HT-29 (cell line): ENCODE measurements around the gene ATP9B. TPM values are rescaled to one million over a fixed set of nuclear protein-coding genes. Genes with fewer than 3 reads are reported as not detected.

Experiments used
- DNase-seq: peaks from one replicate; pipeline ENCODE4 v3.0.0-alpha.2; 2015; ENCODE audit warnings: low spot score
- total RNA-seq: library from RNA; depleted of rRNA; stranded (reverse); fragments of >200 nt; shearing (Covaris generic); gene quantifications from 2 replicates; pipeline ENCODE4 v1.2.3, GENCODE V29; 2014

ATP9B gene
- total RNA-seq, 1 experiment from 2014 or later, result 27.1 TPM

GRCh38 chr18:79396431-79397246 is 327.4 kb downstream of the ATP9B start:
- DNase-seq, result no peak

- DNase-seq, result no peak
Observed at GRCh38 chr18:79397247-79397829, 328.1 kb downstream of the ATP9B start.

GRCh38 chr18:79397830-79398761 is 328.9 kb downstream of the ATP9B start:
- DNase-seq, result no peak

DNA sequence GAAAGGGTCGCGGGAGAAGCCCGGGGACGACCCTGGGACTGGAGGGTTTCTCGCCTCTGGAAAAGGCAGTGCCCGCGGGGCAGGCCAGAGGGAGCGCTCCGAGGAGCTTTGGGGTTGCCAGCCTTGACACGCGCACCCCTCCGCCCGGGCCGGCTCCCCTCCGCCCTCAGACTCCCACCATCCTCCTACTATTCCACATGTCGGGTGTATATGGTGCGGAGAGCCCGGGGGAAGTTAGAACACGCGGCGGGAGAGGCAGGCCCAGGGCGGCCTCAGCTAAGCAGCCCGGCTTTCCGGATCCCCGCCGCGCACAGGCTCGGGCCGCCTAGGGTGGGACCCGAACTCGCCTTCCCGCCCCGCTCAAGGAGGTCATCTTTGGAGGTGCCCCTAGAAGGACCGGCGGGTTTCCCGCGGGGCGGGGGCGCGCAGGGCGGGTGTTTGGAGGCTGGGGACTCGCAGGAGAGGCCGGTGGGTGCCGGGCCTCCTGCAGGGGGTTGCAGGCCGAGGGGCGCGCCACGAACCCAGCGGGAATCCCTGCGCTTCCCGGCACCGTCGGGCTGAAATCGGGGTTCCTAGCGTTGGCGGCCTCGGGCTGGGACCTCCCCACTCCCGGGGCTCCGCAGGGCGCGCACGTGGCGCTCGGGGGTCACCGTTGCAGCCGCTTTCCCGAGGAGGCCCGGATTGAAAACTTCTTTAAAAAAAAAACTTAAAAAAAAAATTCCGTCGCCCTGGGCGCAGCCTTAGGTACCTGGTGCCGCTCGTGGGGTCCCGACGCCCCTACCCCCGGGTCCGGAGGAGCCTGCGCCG is 330.3 kb downstream of the ATP9B start:
- no peak for DNase-seq

DNA sequence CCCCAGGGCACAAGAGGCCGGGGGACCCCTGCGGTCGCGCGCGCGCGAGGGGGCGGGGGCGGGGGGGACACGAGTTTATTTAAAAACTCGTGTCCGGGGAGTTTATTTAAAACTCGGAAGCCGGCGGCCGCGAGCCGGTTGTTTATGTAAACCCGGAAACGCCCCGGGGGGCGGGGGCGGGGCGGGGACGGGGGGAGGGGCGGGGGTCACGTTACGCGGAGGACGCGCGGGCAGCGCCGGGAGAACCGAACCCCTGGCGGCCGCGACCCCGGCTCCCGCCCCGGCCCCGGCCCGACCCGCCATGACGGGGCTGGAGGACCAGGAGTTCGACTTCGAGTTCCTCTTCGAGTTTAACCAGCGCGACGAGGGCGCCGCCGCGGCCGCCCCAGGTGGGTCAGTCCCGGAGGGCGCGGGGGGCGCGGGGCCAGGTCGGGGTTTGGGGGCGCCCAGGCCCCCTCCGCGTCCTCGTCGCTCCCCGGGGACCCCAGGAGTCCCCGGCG is 330.9 kb downstream of the ATP9B start:
- DNase-seq, result no peak

DNA sequence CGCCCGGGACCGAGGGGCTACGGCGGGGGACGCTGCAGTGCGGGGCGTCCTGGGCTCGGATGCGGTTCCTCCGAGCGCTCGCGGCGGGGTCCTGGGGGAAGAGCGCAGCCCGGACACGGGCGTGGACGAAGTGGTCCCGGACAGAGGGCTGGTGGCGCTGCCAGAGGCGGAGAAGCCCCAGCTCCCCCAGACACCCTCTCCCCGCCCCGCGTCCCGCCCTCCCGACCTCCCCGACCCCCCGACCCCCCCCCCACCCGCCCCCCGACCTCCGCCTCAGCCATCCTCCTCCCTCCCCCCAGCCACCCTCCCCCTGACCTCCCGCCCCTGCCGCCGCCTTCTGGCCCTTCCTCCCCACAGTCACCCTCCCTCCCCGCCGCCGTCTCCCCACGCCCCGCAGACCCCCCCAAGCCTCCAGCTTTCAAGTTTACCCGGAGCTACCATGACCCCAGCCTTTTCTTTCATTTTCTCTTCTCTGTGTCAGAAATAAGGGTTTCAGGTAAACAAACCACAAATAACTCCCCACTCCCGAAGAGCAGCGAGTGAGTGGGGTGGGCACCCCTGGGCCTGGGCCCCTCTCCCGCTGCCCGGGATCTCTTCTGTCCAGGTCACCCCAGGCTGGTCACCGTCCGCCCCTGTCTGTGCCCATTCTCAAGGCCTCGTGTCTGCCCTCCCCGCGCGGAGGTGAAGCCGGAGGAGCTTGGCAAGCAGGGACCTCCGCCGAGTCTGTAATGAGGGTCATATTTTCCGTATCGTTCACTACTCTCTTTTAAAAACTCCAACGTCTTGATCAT is 331.6 kb downstream of the ATP9B start:
- no peak for DNase-seq

GRCh38 chr18:79401494-79402208 is 332.5 kb downstream of the ATP9B start:
- no peak for DNase-seq

DNA sequence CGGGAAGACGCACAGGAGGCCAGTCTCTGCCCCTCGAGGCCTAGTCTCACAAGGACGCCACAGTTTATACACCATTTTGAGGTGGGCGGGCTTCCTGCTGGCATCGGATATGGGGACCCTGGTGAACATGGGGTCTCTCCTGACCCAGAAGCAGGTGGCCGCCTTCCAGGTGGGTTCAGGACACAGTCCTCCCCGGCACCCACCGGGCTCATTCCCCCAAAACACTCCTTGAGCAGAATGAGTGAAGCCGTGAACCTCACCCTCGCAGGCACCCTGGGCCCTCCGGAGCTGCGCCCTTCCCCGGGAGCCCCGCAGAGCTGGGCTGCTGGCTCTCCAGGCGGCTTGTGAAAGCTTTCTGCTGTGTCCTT is 333.0 kb downstream of the ATP9B start:
- DNase-seq, result no peak

GRCh38 chr18:79402977-79403722 is 334.0 kb downstream of the ATP9B start:
- DNase-seq, result no peak

- DNase-seq, result no peak
Observed at GRCh38 chr18:79403723-79404566, 334.8 kb downstream of the ATP9B start.

GRCh38 chr18:79404567-79404910 is 335.3 kb downstream of the ATP9B start:
- no peak for DNase-seq

- DNase-seq, result no peak
Observed at GRCh38 chr18:79405019-79405780, 336.0 kb downstream of the ATP9B start.

DNA sequence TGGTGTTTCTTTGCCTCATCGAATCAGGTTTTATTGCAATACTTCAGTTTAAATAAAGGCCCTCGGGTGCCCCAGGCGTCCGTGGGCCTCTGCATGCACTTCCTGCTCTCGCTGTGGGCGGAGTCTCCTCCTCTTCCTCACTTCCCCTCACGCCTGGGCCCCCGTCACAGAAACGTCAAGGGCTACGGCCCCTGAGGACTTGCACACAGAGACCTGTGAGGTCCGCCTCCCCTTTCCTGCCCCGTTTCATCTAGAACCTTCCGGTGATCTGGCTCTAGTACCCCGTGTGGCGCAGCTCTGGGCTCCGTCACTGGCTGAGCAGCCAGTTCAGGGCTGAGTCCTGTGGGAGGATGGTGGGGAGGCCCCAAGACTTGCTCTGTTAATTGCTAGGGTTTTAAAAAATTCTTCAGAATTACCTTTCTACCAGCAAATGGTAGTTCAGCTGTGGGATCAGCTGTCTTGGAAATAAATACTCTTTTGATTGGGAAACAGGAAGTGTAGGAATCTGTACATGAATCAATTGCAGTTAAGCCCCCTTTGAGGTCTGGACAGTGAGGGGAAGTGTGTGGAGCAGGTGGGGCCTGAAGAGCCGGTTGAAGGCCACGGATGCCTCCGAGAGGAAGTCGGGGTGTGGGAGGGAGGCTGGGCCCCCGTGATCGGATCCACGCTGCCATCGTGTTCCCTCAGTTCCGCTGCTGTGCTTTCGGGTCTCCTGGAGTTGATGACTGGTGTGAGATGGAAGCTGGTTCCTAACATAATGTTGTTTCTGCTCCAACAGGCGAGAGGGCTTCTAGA is 336.8 kb downstream of the ATP9B start:
- DNase-seq, result no peak

DNA sequence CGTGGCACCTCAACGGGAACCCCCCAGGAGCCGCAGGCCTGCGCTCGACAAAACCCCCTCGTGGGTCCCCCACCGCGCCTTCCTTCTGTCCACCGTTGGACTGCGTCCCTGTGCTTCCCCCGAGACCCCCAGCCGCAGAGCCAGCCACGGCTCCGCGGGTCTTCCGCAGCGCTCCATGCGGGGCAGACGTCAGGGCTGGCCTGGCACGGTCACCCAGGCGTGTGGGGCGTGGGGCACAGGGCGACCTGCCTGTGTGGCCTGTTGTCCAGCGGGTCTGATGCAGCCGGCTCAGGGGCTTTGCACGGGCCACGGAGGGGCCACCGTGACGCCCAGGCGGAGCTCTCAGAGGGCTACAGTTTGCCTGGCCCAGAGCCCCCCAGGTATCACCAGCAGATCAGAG is 337.5 kb downstream of the ATP9B start:
- no peak for DNase-seq

GRCh38 chr18:79409313-79409712 is 340.1 kb downstream of the ATP9B start:
- no peak for DNase-seq

DNA sequence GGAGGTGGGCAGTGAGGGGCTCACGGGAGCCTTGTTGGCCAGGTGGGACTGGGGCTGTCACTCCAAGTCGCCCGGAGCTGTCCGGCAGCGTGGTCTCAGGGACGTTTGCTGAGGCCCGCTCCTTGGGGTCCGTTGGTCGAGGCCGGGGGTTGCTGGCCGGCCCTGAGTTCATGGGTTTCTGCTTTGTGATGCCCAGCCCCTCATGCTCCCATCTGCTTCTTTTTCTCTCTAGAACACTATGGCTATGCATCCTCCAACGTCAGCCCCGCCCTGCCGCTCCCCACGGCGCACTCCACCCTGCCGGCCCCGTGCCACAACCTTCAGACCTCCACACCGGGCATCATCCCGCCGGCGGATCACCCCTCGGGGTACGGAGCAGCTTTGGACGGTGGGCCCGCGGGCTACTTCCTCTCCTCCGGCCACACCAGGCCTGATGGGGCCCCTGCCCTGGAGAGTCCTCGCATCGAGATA is 341.0 kb downstream of the ATP9B start:
- DNase-seq, result no peak
